ENCODE measurements around the gene AURKAIP1. TPM values are rescaled to one million over a fixed set of nuclear protein-coding genes. Genes with fewer than 3 reads are reported as not detected.
"Not testable (repeated sequence)": the region's sequence is repeated elsewhere in the genome, so short reads cannot be mapped to it uniquely, and the experiment has no call there.

Gene AURKAIP1
- total RNA-seq, 3 donors from 2014 or later: 150 to 180 (median 177) TPM

DNA sequence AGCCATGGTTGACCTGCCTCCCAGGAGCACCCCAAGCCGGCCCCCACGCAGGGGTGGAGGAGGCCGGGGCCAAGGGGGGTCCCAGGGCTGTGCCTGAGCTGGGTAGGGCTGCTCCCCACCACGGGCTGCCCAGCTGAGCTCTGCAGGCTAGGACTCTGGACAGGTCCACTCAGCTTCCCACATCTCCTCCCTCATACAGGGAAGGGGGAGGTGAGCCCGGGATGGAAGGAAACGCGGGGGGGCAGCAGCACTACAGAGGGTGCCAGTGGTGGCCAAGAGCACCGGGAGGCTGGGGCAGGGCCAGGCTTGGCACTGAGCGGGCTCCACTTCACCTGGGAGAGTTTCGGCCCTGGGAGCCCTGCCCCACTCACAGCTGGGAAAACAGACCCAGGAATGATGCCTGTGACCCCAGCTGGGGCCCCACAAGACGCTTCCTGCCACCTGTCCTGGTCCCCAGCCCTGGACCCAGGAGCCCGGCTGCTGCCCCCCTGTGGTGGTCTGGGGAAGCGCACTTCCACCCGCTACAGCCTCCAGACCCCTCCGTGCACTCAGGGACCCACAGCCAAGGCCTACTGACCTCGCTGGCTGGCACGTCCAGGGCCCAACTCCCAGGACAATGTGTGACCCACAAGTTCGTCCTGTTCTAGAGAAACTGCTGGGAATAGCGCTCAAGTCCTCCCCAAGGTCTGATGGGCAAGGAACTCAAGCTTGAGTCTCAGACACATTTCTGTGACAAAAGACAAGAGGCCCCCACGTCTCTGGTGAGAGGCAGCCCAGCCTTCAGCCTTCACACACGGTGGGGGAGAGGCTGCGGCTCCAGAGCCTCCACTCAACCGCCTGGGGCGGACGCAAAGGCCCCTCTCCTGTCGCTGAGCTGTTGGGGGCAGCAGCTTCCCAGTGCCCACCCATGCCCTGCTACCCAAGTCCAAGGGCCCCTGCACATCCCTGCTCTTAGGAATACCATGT, 3.0 kb downstream of the AURKAIP1 start:
- intact Hi-C loops (cut with DNase I, micrococcal nuclease): no loop called here
- H3K4me3 ChIP-seq: no peak overlapping the region

DNA sequence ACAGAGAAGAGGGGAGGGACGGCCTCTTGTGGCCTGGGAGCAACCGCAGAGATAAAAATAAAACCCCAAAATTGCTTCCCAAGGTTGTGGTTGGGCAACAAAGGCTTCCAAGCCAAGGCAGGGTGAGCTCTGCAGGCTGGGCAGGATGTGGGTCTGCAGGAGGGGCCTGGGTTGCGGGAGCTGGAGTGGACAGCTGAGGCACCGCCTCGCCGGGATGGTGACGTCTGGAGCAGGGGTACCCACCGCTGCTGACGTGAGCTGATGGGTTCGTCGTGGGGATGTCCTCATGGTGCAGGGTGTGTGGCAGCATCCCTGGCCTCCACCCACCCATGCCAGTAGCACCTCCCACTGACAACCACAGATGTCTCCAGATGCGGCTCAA, 3.7 kb downstream of the AURKAIP1 start:
- peak in 1 of 3 donors; percentile 68 for DNase-seq
- Histone ChIP-seq H3K9me3 (no peaks in the 10 kb centered on the region), H3K36me3 (ENCODE audit: low read depth) (no peaks in the 10 kb centered on the region), H3K4me3 (no peak overlapping the region), H3K4me1 (ENCODE audit: low read depth) (peaks cover 26% of the 10 kb centered on the region)
- TF ChIP-seq, protein P1, sequence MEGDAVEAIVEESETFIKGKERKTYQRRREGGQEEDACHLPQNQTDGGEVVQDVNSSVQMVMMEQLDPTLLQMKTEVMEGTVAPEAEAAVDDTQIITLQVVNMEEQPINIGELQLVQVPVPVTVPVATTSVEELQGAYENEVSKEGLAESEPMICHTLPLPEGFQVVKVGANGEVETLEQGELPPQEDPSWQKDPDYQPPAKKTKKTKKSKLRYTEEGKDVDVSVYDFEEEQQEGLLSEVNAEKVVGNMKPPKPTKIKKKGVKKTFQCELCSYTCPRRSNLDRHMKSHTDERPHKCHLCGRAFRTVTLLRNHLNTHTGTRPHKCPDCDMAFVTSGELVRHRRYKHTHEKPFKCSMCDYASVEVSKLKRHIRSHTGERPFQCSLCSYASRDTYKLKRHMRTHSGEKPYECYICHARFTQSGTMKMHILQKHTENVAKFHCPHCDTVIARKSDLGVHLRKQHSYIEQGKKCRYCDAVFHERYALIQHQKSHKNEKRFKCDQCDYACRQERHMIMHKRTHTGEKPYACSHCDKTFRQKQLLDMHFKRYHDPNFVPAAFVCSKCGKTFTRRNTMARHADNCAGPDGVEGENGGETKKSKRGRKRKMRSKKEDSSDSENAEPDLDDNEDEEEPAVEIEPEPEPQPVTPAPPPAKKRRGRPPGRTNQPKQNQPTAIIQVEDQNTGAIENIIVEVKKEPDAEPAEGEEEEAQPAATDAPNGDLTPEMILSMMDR (IDR thresholded peaks at IDR 0.05): no peak
- no peak for ATAC-seq
- intact Hi-C loops (cut with DNase I, micrococcal nuclease): no loop called here

More for the DNA sequence above, 3.0 kb downstream of the AURKAIP1 start:
- TF ChIP-seq, protein P1 (IDR thresholded peaks at IDR 0.05): peak; percentile 98
- Histone ChIP-seq H3K36me3 (ENCODE audit: low read depth) (no peaks in the 10 kb centered on the region), H3K4me1 (ENCODE audit: low read depth) (peaks cover 26% of the 10 kb centered on the region), H3K9me3 (no peaks in the 10 kb centered on the region)
- DNase-seq (peak; percentile 79 to 83 (median 80)), ATAC-seq (peak; percentile 58)

DNA sequence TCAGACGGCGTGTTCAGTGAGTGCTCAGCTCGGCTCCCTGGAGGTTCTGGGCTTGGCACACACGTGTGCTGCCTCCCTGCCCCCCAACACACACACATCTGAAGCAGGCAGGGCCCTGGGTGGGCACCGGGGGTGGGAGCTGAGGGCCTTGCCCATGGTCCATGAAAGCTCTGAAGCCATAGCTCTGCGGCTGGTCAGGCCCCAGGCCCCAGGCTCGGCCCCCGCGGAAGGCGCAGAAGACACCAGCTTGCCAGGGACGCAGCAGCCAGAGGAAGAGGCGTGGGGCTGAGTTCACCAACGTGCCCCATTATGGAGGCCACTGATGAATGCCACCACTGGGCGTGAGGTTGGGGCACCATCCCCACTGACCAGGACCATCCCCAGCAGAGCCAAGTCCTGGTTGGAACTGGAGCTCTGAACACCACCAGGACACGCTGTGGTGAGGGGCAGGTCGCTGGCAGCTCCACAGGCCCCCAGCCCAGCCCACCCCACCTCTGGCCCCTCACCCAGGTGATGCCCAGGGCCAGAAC, 4.2 kb downstream of the AURKAIP1 start:
- Histone ChIP-seq H3K4me3 (no peak overlapping the region), H3K9me3 (no peaks in the 10 kb centered on the region), H3K4me1 (ENCODE audit: low read depth) (peaks cover 23% of the 10 kb centered on the region), H3K36me3 (ENCODE audit: low read depth) (no peaks in the 10 kb centered on the region)
- DNase-seq: no peak
- TF ChIP-seq, protein P1 (IDR thresholded peaks at IDR 0.05): no peak
- intact Hi-C loops (cut with DNase I, micrococcal nuclease): no loop called here
- ATAC-seq: no peak

DNA sequence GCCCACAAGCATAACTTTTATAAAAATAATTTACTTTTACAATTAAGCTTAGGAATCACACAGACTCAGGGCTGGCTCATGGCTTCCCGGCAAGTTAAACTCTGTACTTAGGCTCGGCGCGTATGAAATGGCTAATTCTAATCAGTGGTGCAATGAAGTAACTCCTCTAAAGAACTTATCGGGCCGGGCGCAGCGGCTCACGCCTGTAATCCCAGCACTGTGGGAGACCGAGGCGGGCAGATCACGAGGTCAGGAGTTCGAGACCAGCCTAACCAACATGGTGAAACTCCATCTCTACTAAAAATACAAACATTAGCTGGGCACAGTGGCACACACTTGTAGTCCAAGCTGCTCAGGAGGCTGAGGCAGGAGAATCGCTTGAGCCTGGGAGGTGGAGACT, 4.9 kb downstream of the AURKAIP1 start:
- H3K36me3 ChIP-seq (ENCODE audit: low read depth); H3K9me3 ChIP-seq; H3K4me3 ChIP-seq; intact Hi-C loops (cut with DNase I, micrococcal nuclease); DNase-seq; ATAC-seq: not testable (repeated sequence)
- peaks cover 22% of the 10 kb centered on the region for H3K4me1 ChIP-seq (ENCODE audit: low read depth)

DNA sequence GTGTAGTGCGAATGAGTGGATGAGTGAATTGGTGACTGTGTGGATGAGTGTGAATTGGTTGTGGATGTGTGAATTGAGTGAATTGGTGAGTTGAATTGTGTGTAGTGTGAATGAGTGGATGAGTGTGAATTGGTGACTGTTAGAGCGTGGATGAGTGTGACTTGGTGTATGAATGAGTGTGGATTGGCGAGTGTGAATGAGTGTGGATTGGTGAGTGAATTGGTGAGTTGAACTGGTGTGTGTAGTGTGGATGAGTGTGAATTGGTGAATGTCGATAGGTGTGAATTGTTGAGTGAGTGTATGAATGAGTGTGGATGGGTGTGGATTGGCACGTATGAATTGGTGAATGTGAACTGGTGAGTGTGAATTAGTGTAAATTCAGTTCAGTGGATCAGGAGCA, 7.7 kb downstream of the AURKAIP1 start:
- intact Hi-C loops (cut with DNase I, micrococcal nuclease): no loop called here
- ATAC-seq: no peak
- no peak for DNase-seq

More for the DNA sequence above, 7.7 kb downstream of the AURKAIP1 start:
- H3K36me3 ChIP-seq (ENCODE audit: low read depth): no peaks in the 10 kb centered on the region
- no peak overlapping the region for H3K4me3 ChIP-seq
- H3K4me1 ChIP-seq (ENCODE audit: low read depth): peaks cover 8% of the 10 kb centered on the region
- TF ChIP-seq, protein P1 (IDR thresholded peaks at IDR 0.05): no peak
- H3K9me3 ChIP-seq: no peaks in the 10 kb centered on the region
